Skeletal muscle tissue (tissue), 4 donors: ENCODE data around the gene RABGEF1. TPM values are rescaled to one million over a fixed set of nuclear protein-coding genes. Genes with fewer than 3 reads are reported as not detected.
"Not testable (repeated sequence)": the region's sequence is repeated elsewhere in the genome, so short reads cannot be mapped to it uniquely, and the experiment has no call there.

ENCODE experiments used
- H3K27ac ChIP-seq: one replicate; pipeline ENCODE4 v1.7.0; 2013; ENCODE audit warnings: mild to moderate bottlenecking, low read depth, low read length, inconsistent platforms
- H3K27me3 ChIP-seq, 3 donors: one replicate each; pipeline ENCODE4 v1.7.0; 2013; ENCODE audit warnings: low read length in 3 of 3; ENCODE audit not compliant: control insufficient read depth in 3 of 3, insufficient read depth in 3 of 3
- H3K36me3 ChIP-seq, 3 donors: one replicate each; pipeline ENCODE4 v1.7.0; 2013; ENCODE audit warnings: low read length in 3 of 3; ENCODE audit not compliant: control insufficient read depth in 3 of 3, insufficient read depth in 3 of 3
- H3K4me1 ChIP-seq, 3 donors: one replicate each; pipeline ENCODE4 v1.7.0; 2013; ENCODE audit warnings: low read length in 3 of 3, mild to moderate bottlenecking in 3 of 3; ENCODE audit not compliant: control insufficient read depth in 3 of 3, insufficient read depth in 3 of 3
- H3K4me3 ChIP-seq, 3 donors: one replicate each; pipeline ENCODE4 v1.7.0; 2013; ENCODE audit warnings: low read length in 3 of 3
- H3K9ac ChIP-seq, 3 donors: one replicate each; pipeline ENCODE4 v1.7.0; 2013; ENCODE audit warnings: low read length in 3 of 3, mild to moderate bottlenecking in 3 of 3, moderate library complexity in 2 of 3, low read depth in 1 of 3
- H3K9me3 ChIP-seq, 3 donors: one replicate each; pipeline ENCODE4 v1.7.0; 2013; ENCODE audit warnings: low read length in 3 of 3; ENCODE audit not compliant: control insufficient read depth in 3 of 3
- total RNA-seq: library from RNA; depleted of rRNA; stranded (reverse); fragments of >200 nt; gene quantifications from one replicate; pipeline ENCODE4 v1.2.3, GENCODE V29; 2014
- donor health status: Osteomylitis.

RABGEF1 gene
- total RNA-seq, 1 donor from 2014 or later: 30.8 TPM

DNA sequence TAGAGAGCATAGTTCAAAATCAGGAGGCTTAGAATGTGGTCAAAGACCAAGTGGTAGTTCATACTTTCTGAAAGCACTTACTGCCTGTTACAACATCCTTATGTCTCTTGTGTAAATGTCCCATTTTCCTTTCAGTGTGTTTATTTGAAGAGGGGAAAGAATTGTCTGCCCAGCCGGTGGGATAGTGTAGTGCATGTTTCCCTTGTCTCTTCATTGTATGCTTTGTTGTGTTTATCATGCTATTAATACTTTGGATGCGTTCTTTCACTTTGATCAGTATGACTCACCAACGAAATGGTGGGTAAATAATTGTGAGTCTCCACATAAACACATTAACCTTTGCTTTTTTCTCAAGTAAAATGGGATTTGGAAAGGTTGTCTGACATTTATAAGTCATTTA is 42.3 kb downstream of the RABGEF1 start:
- H3K36me3 ChIP-seq: peaks cover 2 to 18% (median 13%) of the 10 kb centered on the region in 3 donors

DNA sequence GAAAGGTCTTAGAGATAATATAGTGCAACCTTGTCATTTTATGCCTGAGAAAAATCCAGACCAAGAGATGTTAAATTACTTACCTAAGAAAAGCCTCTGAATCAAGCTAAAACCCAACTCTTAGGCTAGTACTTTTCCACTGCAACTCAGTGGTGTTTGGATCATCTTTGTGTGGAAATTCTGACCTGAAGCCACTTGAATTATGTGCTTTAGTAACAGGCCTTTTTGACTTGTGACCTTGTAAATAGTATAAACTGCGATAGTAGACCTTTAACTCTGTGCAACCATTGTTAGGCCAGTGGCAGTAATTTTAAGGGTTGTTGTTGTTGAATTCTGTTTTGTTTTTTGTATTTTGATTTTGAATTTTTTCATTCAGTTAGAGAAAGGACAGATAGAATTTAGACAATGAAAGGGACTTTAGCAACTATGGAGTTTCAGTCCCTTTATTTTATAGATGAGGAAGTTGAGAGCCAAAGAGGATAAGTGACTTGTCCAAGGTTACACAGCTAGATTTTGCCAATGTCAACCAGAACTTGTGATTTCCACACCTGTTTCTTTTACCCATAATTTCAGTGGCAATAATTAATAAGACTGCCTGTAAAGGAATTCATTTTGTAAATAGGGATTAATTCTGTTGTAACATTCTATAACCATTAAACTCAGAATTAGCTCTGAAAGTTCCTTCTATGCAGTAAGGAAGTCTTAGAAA is 43.5 kb downstream of the RABGEF1 start:
- H3K4me1 ChIP-seq, H3K27me3 ChIP-seq, H3K27ac ChIP-seq, H3K4me3 ChIP-seq, H3K9ac ChIP-seq, H3K9me3 ChIP-seq: not testable (repeated sequence)
- H3K36me3 ChIP-seq: peaks cover 2 to 14% (median 7%) of the 10 kb centered on the region in 3 donors

More for the DNA sequence above, 42.3 kb downstream of the RABGEF1 start:
- H3K4me1 ChIP-seq, H3K27me3 ChIP-seq, H3K27ac ChIP-seq, H3K4me3 ChIP-seq, H3K9ac ChIP-seq, H3K9me3 ChIP-seq: not testable (repeated sequence)

DNA sequence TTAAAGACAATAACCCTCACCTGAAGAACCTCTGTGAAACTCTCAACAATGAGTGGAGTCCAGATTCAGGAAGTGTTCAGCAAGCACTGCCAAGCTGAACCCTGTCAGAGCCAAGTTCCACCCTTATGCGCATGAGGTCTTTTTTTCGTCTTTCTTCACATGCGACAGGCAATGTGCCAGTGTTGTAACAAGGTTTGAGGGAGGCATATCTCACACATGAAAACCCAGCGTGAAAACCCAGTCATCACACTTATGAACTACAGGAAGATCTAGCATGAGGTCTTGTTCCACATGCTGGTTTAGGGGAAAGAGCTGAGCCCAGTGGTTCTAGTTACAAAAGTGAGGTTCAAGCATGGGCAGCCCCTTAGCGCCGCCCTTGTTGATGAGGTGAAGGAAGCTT is 49.7 kb downstream of the RABGEF1 start:
- no peak overlapping the region for H3K9ac ChIP-seq
- H3K27me3 ChIP-seq: no peaks in the 10 kb centered on the region
- H3K27ac ChIP-seq: no peak overlapping the region
- H3K4me1 ChIP-seq: no peaks in the 10 kb centered on the region
- H3K4me3 ChIP-seq: no peak overlapping the region
- peaks cover 11 to 27% (median 18%) of the 10 kb centered on the region in 3 donors for H3K36me3 ChIP-seq
- H3K9me3 ChIP-seq: no peaks in the 10 kb centered on the region

DNA sequence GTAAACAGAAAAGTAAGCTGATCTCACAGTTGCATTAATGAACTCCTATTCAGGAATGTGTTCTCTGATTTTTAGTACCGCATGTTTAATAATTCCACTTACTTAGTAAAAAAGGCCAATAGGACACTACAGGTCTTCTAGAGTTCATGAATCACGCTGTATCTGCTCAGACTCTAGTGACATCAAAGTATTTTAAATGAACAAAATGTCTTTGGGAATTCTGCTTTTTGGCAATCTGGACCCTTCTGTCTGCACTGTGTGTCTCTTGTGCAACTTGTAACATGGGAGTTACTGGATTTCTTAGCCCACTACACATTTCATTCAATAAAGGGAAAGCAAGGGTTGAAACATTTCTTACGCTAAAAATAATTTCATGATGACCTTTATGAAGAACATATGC is 50.2 kb downstream of the RABGEF1 start:
- H3K27ac ChIP-seq: no peak overlapping the region
- H3K4me1 ChIP-seq: no peaks in the 10 kb centered on the region
- H3K9me3 ChIP-seq: no peaks in the 10 kb centered on the region
- peaks cover 14 to 31% (median 21%) of the 10 kb centered on the region in 3 donors for H3K36me3 ChIP-seq
- no peak overlapping the region for H3K9ac ChIP-seq
- H3K27me3 ChIP-seq: no peaks in the 10 kb centered on the region
- H3K4me3 ChIP-seq: no peak overlapping the region

DNA sequence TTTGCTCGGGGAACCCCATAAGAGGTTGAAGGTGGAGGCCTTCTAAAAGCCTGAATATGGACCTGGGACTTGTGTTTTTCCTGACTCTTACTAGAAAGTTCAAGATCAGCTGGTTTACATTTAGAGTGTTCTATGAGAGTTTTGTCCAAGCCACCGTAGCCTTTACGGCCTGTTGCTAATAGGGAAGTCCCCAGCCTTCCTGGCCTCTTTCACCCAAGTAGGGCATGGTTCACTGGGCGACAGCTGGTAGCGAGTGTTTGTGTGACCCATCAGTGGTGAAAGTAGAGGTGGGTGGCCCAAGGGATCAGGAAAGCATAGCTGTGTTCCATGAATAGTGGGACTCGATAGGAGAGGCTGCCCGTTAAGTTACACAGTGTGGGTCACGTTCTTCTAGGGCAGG is 60.1 kb downstream of the RABGEF1 start:
- Histone ChIP-seq H3K4me1 (no peaks in the 10 kb centered on the region), H3K9me3 (no peaks in the 10 kb centered on the region), H3K27me3 (no peaks in the 10 kb centered on the region), H3K27ac (no peak overlapping the region), H3K9ac (no peak overlapping the region), H3K36me3 (peaks cover 53 to 64% (median 60%) of the 10 kb centered on the region in 3 donors), H3K4me3 (no peak overlapping the region)

DNA sequence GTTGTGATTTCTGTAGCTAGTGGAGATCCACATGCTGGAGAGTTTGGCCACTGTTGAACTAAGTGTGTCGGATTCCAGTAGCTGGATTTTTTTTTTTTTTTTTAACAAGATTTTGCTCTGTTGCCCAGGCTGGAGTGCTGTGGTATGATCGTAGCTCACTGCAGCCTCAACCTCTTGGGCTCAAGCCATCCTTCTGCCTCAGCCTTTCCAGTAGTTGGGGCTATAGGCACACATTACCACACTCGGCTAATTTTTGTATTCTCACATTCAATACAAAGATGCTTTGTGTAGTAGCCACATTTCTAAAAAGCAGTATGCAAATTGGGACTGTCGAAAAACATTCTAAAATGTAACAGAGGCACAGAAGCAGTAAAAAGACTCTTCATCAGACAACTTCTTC is 63.5 kb downstream of the RABGEF1 start:
- Histone ChIP-seq H3K4me3 (no peak overlapping the region), H3K27me3 (no peaks in the 10 kb centered on the region), H3K4me1 (no peaks in the 10 kb centered on the region), H3K9me3 (no peaks in the 10 kb centered on the region), H3K9ac (no peak overlapping the region), H3K27ac (no peak overlapping the region), H3K36me3 (peaks cover 46 to 67% (median 47%) of the 10 kb centered on the region in 3 donors)

DNA sequence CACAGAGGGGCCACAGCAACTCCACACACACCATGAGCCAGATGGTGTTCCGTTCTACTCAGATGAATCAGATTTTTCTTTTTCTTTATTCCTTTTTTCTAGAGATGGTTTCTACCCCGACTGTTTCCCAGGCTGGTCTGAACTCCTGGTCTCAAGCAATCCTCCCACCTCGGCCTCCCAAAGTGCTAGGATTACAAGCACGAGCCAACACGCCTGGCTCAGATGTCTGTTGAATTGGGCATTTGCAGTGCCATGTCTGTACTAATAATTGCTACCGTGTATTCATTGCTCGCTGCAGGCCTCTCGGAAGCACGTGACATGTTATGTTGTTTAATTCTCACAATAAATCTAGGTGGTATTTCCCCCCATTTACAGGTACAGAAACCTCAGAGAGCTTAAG is 67.2 kb downstream of the RABGEF1 start:
- H3K9ac ChIP-seq: no peak overlapping the region
- no peaks in the 10 kb centered on the region for H3K4me1 ChIP-seq
- no peak overlapping the region for H3K27ac ChIP-seq
- peaks cover 39 to 68% (median 43%) of the 10 kb centered on the region in 3 donors for H3K36me3 ChIP-seq
- H3K4me3 ChIP-seq: no peak overlapping the region
- no peaks in the 10 kb centered on the region for H3K27me3 ChIP-seq
- no peaks in the 10 kb centered on the region for H3K9me3 ChIP-seq

DNA sequence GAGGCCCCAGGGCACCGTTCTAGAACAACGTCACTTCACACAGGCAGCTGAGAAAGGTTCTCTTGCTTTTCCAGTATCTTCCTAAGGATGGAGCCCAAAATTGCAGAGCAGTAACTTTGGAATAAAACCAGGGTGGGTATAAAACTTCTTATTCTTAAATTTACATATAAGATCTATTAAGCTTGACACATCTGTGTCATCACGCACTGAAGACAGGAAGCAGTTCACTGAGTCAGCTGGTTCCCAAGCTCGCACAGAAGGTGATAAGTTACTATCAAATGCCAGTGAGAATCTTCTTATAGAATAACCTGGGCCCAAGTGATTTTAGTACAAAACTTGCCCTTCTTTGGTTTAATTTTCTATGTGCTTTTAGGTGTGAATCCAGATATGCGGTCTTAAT is 70.2 kb downstream of the RABGEF1 start:
- Histone ChIP-seq H3K27me3 (no peaks in the 10 kb centered on the region), H3K9ac (no peak overlapping the region), H3K4me3 (no peak overlapping the region), H3K27ac (no peak overlapping the region), H3K4me1 (no peaks in the 10 kb centered on the region), H3K9me3 (no peaks in the 10 kb centered on the region), H3K36me3 (peaks cover 33 to 55% (median 35%) of the 10 kb centered on the region in 3 donors)

DNA sequence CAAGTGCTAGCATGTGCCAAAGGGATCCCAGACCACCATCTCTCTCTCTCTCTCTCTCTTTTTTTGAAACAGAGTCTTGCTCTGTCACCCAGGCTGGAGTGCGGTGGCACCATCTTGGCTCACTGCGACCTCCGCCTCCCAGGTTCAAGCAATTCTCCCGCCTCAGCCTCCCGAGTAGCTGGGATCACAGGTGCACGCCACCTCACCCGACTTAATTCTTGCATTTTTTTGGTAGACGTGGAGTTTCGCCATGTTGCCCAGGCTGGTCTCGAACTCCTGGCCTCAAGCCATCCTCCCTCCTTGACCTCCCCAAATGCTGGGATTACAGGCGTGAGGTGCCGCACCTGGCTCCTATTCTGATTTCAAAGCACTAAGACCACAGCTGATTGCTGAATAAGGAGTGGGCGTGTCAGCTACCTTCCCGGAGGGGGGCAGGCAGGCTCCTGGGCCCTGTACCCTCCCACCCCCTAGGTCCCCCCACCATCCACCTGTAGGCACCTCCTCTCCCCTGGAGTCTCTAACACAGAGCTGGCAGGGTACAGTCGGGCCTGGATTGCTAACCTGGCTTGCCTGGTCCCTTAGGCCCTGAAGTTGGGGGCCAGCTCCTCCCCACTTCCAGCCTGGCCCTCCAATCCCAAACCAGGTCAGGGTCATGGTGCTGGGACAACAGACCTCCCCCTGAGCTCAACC is 74.8 kb downstream of the RABGEF1 start:
- H3K27me3 ChIP-seq, H3K27ac ChIP-seq, H3K4me1 ChIP-seq: not testable (repeated sequence)

DNA sequence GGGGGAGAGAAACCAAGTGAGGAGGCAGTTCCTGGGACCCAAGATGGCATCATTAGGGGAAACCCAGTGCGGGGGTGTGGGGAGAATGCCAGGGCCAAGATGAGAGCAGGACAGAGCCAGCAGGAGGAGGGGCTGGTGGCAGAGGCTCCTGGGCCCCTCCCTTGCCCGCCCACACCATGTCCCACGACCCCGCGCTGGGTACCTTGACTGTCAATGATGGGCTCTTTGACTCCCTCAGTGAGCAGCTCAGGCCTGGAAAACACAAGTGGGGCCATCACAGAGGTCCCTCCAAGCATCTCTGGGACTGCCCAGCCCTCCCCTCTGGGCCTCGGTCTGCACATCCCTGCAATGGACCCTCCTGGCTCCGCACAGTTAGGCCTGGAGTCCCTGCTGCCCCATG is 75.4 kb downstream of the RABGEF1 start:
- peaks cover 0 to 7% (median 3%) of the 10 kb centered on the region in 3 donors for H3K4me1 ChIP-seq
- no peak overlapping the region for H3K4me3 ChIP-seq
- H3K9me3 ChIP-seq: no peaks in the 10 kb centered on the region
- peaks cover 2 to 12% (median 3%) of the 10 kb centered on the region in 3 donors for H3K36me3 ChIP-seq
- H3K27ac ChIP-seq: no peak overlapping the region
- no peak overlapping the region for H3K9ac ChIP-seq
- H3K27me3 ChIP-seq: no peaks in the 10 kb centered on the region

More for the DNA sequence above, 74.8 kb downstream of the RABGEF1 start:
- H3K4me3 ChIP-seq, H3K9me3 ChIP-seq, H3K9ac ChIP-seq: not testable (repeated sequence)
- H3K36me3 ChIP-seq: peaks cover 6 to 18% (median 7%) of the 10 kb centered on the region in 3 donors
